ENCODE results near the gene PTPRO. TPM values are rescaled to one million over a fixed set of nuclear protein-coding genes. Genes with fewer than 3 reads are reported as not detected.

Gene PTPRO
- total RNA-seq, 1 donor from 2014 or later: 0.75 TPM

DNA sequence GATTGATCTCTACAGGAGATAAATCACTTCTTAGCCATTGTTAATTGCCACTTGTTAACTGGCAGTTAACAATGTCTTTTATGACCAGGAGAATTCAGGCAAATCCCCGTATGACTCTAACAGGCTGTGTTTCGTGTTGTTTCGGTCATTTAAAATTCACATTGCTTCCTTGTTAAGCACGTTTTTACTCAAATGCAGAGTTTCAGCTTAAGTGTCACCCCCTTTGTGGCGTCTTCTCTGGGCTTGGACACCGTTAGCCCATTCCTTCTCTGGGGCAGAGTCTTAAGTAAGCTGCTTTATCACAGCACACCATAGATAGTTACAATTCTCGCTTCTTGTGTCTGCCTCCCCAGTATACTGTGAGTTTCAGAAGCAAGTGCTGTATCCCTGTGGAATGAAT, 261.5 kb downstream of the PTPRO start:
- H3K27ac Mint-ChIP-seq (ENCODE audit: unreplicated experiment): no peak overlapping the region

GRCh38 chr12:15584366-15585041, 262.2 kb downstream of the PTPRO start:
- H3K27me3 Mint-ChIP-seq (ENCODE audit: unreplicated experiment): no peaks in the 10 kb centered on the region
- no peaks in the 10 kb centered on the region for H3K36me3 Mint-ChIP-seq (ENCODE audit: unreplicated experiment)
- peak; percentile 86 for TF ChIP-seq CTCF (IDR thresholded peaks at IDR 0.05)
- no peak overlapping the region for H3K27ac Mint-ChIP-seq (ENCODE audit: unreplicated experiment)
- H3K4me1 Mint-ChIP-seq (ENCODE audit: unreplicated experiment): peaks cover 13% of the 10 kb centered on the region
- DNase-seq (ENCODE audit: extremely low spot score, unreplicated experiment): no peak
- peaks cover 4% of the 10 kb centered on the region for H3K9me3 Mint-ChIP-seq (ENCODE audit: unreplicated experiment)
- no peak overlapping the region for H3K4me3 Mint-ChIP-seq (ENCODE audit: unreplicated experiment)

More for the DNA sequence above, 261.5 kb downstream of the PTPRO start:
- peaks cover 4% of the 10 kb centered on the region for H3K9me3 Mint-ChIP-seq (ENCODE audit: unreplicated experiment)
- peaks cover 13% of the 10 kb centered on the region for H3K4me1 Mint-ChIP-seq (ENCODE audit: unreplicated experiment)
- H3K27me3 Mint-ChIP-seq (ENCODE audit: unreplicated experiment): no peaks in the 10 kb centered on the region
- H3K4me3 Mint-ChIP-seq (ENCODE audit: unreplicated experiment): no peak overlapping the region
- DNase-seq (ENCODE audit: extremely low spot score, unreplicated experiment): no peak
- no peaks in the 10 kb centered on the region for H3K36me3 Mint-ChIP-seq (ENCODE audit: unreplicated experiment)
- TF ChIP-seq CTCF (IDR thresholded peaks at IDR 0.05): no peak

DNA sequence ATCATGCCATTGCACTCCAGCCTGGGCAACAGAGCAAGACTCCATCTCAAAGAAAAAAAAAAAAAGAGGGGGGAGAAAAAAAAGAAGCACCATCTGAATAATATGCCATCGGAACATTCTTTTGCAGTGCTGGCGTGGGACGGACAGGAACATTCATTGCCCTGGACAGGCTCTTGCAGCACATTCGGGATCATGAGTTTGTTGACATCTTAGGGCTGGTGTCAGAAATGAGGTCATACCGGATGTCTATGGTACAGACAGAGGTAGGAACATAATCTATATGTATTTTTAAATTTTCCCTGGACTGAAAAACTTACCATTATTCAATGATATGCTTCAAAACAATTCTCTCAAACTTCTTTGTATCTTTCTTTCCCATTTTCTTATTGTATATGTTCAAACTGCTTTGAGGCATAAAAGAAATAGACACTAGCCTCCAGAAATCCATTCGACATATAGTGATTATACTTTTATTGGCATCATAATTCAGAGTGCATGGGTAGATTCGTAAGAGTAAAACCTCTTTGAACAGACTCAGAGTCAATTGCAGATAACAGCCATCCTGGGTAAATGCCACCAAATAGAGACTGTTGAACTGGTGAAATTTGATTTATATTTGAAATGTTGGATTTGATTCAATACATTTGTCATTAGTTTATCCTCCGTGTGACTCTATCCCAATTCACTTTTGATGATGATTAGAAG, 267.2 kb downstream of the PTPRO start:
- no peak for DNase-seq (ENCODE audit: extremely low spot score, unreplicated experiment)
- no peaks in the 10 kb centered on the region for H3K9me3 Mint-ChIP-seq (ENCODE audit: unreplicated experiment)
- peak overlapping the region; percentile 62 for H3K4me3 Mint-ChIP-seq (ENCODE audit: unreplicated experiment)
- no peak for TF ChIP-seq CTCF (IDR thresholded peaks at IDR 0.05)
- no peak overlapping the region for H3K27ac Mint-ChIP-seq (ENCODE audit: unreplicated experiment)
- H3K36me3 Mint-ChIP-seq (ENCODE audit: unreplicated experiment): no peaks in the 10 kb centered on the region
- H3K27me3 Mint-ChIP-seq (ENCODE audit: unreplicated experiment): no peaks in the 10 kb centered on the region
- H3K4me1 Mint-ChIP-seq (ENCODE audit: unreplicated experiment): peaks cover 36% of the 10 kb centered on the region

GRCh38 chr12:15590180-15590826, 268.0 kb downstream of the PTPRO start:
- H3K4me3 Mint-ChIP-seq (ENCODE audit: unreplicated experiment): peak overlapping the region; percentile 62
- no peaks in the 10 kb centered on the region for H3K36me3 Mint-ChIP-seq (ENCODE audit: unreplicated experiment)
- no peaks in the 10 kb centered on the region for H3K9me3 Mint-ChIP-seq (ENCODE audit: unreplicated experiment)
- peak overlapping the region; percentile 86 for H3K27ac Mint-ChIP-seq (ENCODE audit: unreplicated experiment)
- TF ChIP-seq CTCF (IDR thresholded peaks at IDR 0.05): peak; percentile 93
- H3K27me3 Mint-ChIP-seq (ENCODE audit: unreplicated experiment): no peaks in the 10 kb centered on the region
- DNase-seq (ENCODE audit: extremely low spot score, unreplicated experiment): no peak
- H3K4me1 Mint-ChIP-seq (ENCODE audit: unreplicated experiment): peaks cover 41% of the 10 kb centered on the region

- no peak for DNase-seq (ENCODE audit: extremely low spot score, unreplicated experiment)
- no peaks in the 10 kb centered on the region for H3K9me3 Mint-ChIP-seq (ENCODE audit: unreplicated experiment)
- TF ChIP-seq CTCF (IDR thresholded peaks at IDR 0.05): no peak
- H3K4me1 Mint-ChIP-seq (ENCODE audit: unreplicated experiment): peaks cover 43% of the 10 kb centered on the region
- peak overlapping the region; percentile 21 for H3K27ac Mint-ChIP-seq (ENCODE audit: unreplicated experiment)
- H3K27me3 Mint-ChIP-seq (ENCODE audit: unreplicated experiment): no peaks in the 10 kb centered on the region
- H3K4me3 Mint-ChIP-seq (ENCODE audit: unreplicated experiment): no peak overlapping the region
- no peaks in the 10 kb centered on the region for H3K36me3 Mint-ChIP-seq (ENCODE audit: unreplicated experiment)
Measured at GRCh38 chr12:15591811-15592210, 269.5 kb downstream of the PTPRO start.

All from osteocyte (in vitro differentiated cells).